HEK293 (cell line): ENCODE results near the gene CDH22.
A peak's percentile ranks its signal among the peaks of the same experiment; 100 is the strongest.

Experiments used
- CTCF ChIA-PET: fragments of 350-600 bp; formaldehyde crosslinking; extraction: SDS; loops from one replicate; lab custom pipeline; 2021; ENCODE audit warnings: antibody characterized with exemption; lab: Yijun Ruan, JAX
- POLR2A ChIA-PET: fragments of 300-600 bp; formaldehyde crosslinking; extraction: SDS; loops from one replicate; lab custom pipeline; 2020; ENCODE audit warnings: antibody characterized with exemption, inconsistent platforms; lab: Yijun Ruan, JAX
- H3K27ac ChIP-seq: fragments of 200-500 bp; sonication (Bioruptor generic); 2 replicates; pipeline ENCODE4 v1.5.1; 2014; ENCODE audit warnings: low read depth, low read length, control low read depth, inconsistent platforms; ENCODE audit errors: extremely low read depth
- H3K36me3 ChIP-seq, 2 experiments: fragments of 200-500 bp in 1 of 2; sonication (Bioruptor generic) in 1 of 2; 1 replicate in 1 of 2; 2 replicates in 1 of 2; pipeline ENCODE4 v1.5.1; 2014 to 2017; ENCODE audit warnings: inconsistent platforms in 2 of 2, low read length in 2 of 2; ENCODE audit not compliant: control insufficient read depth in 2 of 2, insufficient read depth in 1 of 2
- H3K4me1 ChIP-seq: fragments of 200-500 bp; sonication (Bioruptor generic); 2 replicates; pipeline ENCODE4 v1.5.1; 2014; ENCODE audit warnings: mild to moderate bottlenecking, low read length, inconsistent platforms; ENCODE audit not compliant: control insufficient read depth, insufficient read depth
- H3K4me3 ChIP-seq: 2 replicates; pipeline ENCODE4 v1.5.1; 2011; ENCODE audit warnings: low read depth, mild to moderate bottlenecking, control low read depth, low read length, moderate library complexity
- H3K9me3 ChIP-seq: fragments of 200-500 bp; sonication (Bioruptor generic); 2 replicates; pipeline ENCODE4 v1.5.1; 2014; ENCODE audit warnings: low read depth, low read length, inconsistent platforms; ENCODE audit not compliant: control insufficient read depth, insufficient read depth
- ATF2 ChIP-seq: fragments of 450-650 bp; formaldehyde crosslinking; IDR thresholded peaks from 2 replicates; pipeline ENCODE4 v1.5.1; 2016; ENCODE audit warnings: missing biosample characterization, missing genetic modification characterization, low read depth
- GLIS2 ChIP-seq: fragments of 450-650 bp; formaldehyde crosslinking; IDR thresholded peaks from 2 replicates; pipeline ENCODE4 v1.5.1; 2016; ENCODE audit warnings: missing biosample characterization, missing genetic modification characterization
- KLF16 ChIP-seq: fragments of 450-650 bp; formaldehyde crosslinking; IDR thresholded peaks from 2 replicates; pipeline ENCODE4 v1.5.1; 2017; ENCODE audit warnings: missing biosample characterization, missing genetic modification characterization
- KLF17 ChIP-seq: fragments of 450-650 bp; formaldehyde crosslinking; IDR thresholded peaks from 2 replicates; pipeline ENCODE4 v1.5.1; 2016; ENCODE audit warnings: missing biosample characterization, missing genetic modification characterization
- OVOL3 ChIP-seq: fragments of 450-650 bp; formaldehyde crosslinking; IDR thresholded peaks from 2 replicates; pipeline ENCODE4 v1.5.1; 2016; ENCODE audit warnings: missing biosample characterization, missing genetic modification characterization
- PRDM1 ChIP-seq: fragments of 450-650 bp; formaldehyde crosslinking; IDR thresholded peaks from 2 replicates; pipeline ENCODE4; 2016; ENCODE audit warnings: missing biosample characterization, missing genetic modification characterization
- PRDM6 ChIP-seq: fragments of 450-650 bp; formaldehyde crosslinking; IDR thresholded peaks from 2 replicates; pipeline ENCODE4 v1.5.1; 2017; ENCODE audit warnings: missing biosample characterization, missing genetic modification characterization
- TCF7L2 ChIP-seq: IDR thresholded peaks from 2 replicates; pipeline ENCODE4 v1.6.1; 2011; ENCODE audit warnings: low read depth, mild to moderate bottlenecking, inconsistent platforms, low read length, moderate library complexity, borderline replicate concordance
- TRIM28 ChIP-seq: IDR thresholded peaks from 2 replicates; pipeline ENCODE4 v1.6.1; 2011; ENCODE audit warnings: low read length, control low read depth, borderline replicate concordance
- YY2 ChIP-seq: fragments of 450-650 bp; formaldehyde crosslinking; IDR thresholded peaks from 2 replicates; pipeline ENCODE4 v1.5.1; 2016; ENCODE audit warnings: missing biosample characterization, missing genetic modification characterization
- ZBTB11 ChIP-seq: fragments of 450-650 bp; formaldehyde crosslinking; conservative IDR thresholded peaks from 2 replicates; pipeline ENCODE4 v1.5.1; 2016; ENCODE audit warnings: low read depth, missing biosample characterization, missing genetic modification characterization
- ZFP41 ChIP-seq: fragments of 450-650 bp; formaldehyde crosslinking; IDR thresholded peaks from 2 replicates; pipeline ENCODE4 v1.5.1; 2016; ENCODE audit warnings: missing biosample characterization, missing genetic modification characterization, borderline replicate concordance
- ZIC2 ChIP-seq: fragments of 450-650 bp; formaldehyde crosslinking; IDR thresholded peaks from 2 replicates; pipeline ENCODE4 v1.5.1; 2016; ENCODE audit warnings: missing biosample characterization, missing genetic modification characterization
- ZNF214 ChIP-seq: fragments of 450-650 bp; formaldehyde crosslinking; IDR thresholded peaks from 2 replicates; pipeline ENCODE4 v1.5.1; 2017; ENCODE audit warnings: missing biosample characterization, mild to moderate bottlenecking, missing genetic modification characterization, borderline replicate concordance
- ZNF362 ChIP-seq: fragments of 450-650 bp; formaldehyde crosslinking; IDR thresholded peaks from 2 replicates; pipeline ENCODE4 v1.5.1; 2016; ENCODE audit warnings: missing biosample characterization, missing genetic modification characterization
- ZNF37A ChIP-seq: fragments of 450-650 bp; IDR thresholded peaks from 2 replicates; pipeline ENCODE4 v1.5.1; 2018; ENCODE audit warnings: missing biosample characterization, missing genetic modification characterization
- ZNF544 ChIP-seq: fragments of 450-650 bp; formaldehyde crosslinking; IDR thresholded peaks from 2 replicates; pipeline ENCODE4 v1.5.0; 2017; ENCODE audit warnings: missing biosample characterization, missing genetic modification characterization
- ZNF560 ChIP-seq: fragments of 450-650 bp; formaldehyde crosslinking; IDR thresholded peaks from 2 replicates; pipeline ENCODE4 v1.5.1; 2017; ENCODE audit warnings: missing biosample characterization, missing genetic modification characterization, borderline replicate concordance
- ZNF580 ChIP-seq: fragments of 450-650 bp; formaldehyde crosslinking; IDR thresholded peaks from 2 replicates; pipeline ENCODE4 v1.5.1; 2016; ENCODE audit warnings: missing biosample characterization, missing genetic modification characterization
- ZNF610 ChIP-seq: fragments of 450-650 bp; formaldehyde crosslinking; IDR thresholded peaks from 2 replicates; pipeline ENCODE4 v1.5.1; 2016; ENCODE audit warnings: missing biosample characterization, missing genetic modification characterization, borderline replicate concordance
- ZNF629 ChIP-seq: fragments of 450-650 bp; formaldehyde crosslinking; IDR thresholded peaks from 2 replicates; pipeline ENCODE4 v1.5.1; 2017; ENCODE audit warnings: missing biosample characterization, missing genetic modification characterization
- ZNF791 ChIP-seq: fragments of 450-650 bp; formaldehyde crosslinking; IDR thresholded peaks from 2 replicates; pipeline ENCODE4 v1.5.1; 2016; ENCODE audit warnings: missing biosample characterization, missing genetic modification characterization
- ZNF792 ChIP-seq: fragments of 450-650 bp; formaldehyde crosslinking; IDR thresholded peaks from 2 replicates; pipeline ENCODE4 v1.5.1; 2016; ENCODE audit warnings: missing biosample characterization, missing genetic modification characterization
- ZSCAN16 ChIP-seq: fragments of 450-650 bp; formaldehyde crosslinking; IDR thresholded peaks from 2 replicates; pipeline ENCODE4 v1.5.1; 2016; ENCODE audit warnings: missing biosample characterization, missing genetic modification characterization

The CDH22 gene

GRCh38 chr20:46139908-46140482, 168.3 kb downstream of the CDH22 start (continued):
- no peak for TF ChIP-seq PRDM6 (tag by site-specific recombination)
- no peak for TF ChIP-seq ZNF37A (tag by site-specific recombination)
- TF ChIP-seq ZNF214 (tag by site-specific recombination) = no peak
- TF ChIP-seq ZSCAN16 = no peak
- TF ChIP-seq ZNF610 (tag by site-specific recombination) = no peak
- TF ChIP-seq ZNF791 (tag by site-specific recombination) = no peak
- TF ChIP-seq PRDM1 = no peak
- TF ChIP-seq ZNF792 (tag by site-specific recombination) = no peak
- no peak for TF ChIP-seq ZNF560 (tag by site-specific recombination)
- no peak for TF ChIP-seq ZNF629 (tag by site-specific recombination)
- no peak for TF ChIP-seq YY2 (tag by site-specific recombination)
- TF ChIP-seq OVOL3 (tag by site-specific recombination) = no peak
- TF ChIP-seq KLF16 = no peak
- TF ChIP-seq GLIS2 (tag by site-specific recombination) = 0 out of 2 replicates have a peak, but pooled peaks have one; percentile 36

- no peak overlapping the region for H3K4me3 ChIP-seq
- H3K4me1 ChIP-seq = no peaks in the 10 kb centered on the region
- H3K36me3 ChIP-seq = no peaks in the 10 kb centered on the region
- no peak overlapping the region for H3K27ac ChIP-seq
- TF ChIP-seq TRIM28 = no peak
- TF ChIP-seq TCF7L2 = no peak
- TF ChIP-seq GLIS2 (tag by site-specific recombination) = 0 out of 2 replicates have a peak, but pooled peaks have one; percentile 20
- TF ChIP-seq ZNF580 (tag by site-specific recombination) = no peak
- no peaks in the 10 kb centered on the region for H3K9me3 ChIP-seq
- ChIA-PET CTCF (interaction anchor here (0.6 to 0.7 kb wide), 2 partner anchors 23 to 160 kb away, joined by 3 to 6 read pairs; no protein-coding TSS in a partner anchor), POLR2A (no interaction called here)
Measured at GRCh38 chr20:46139266-46139889, 168.9 kb downstream of the CDH22 start.

- H3K27ac ChIP-seq = no peak overlapping the region
- no peaks in the 10 kb centered on the region for H3K9me3 ChIP-seq
- H3K36me3 ChIP-seq = no peaks in the 10 kb centered on the region
- no peak overlapping the region for H3K4me3 ChIP-seq
- no peaks in the 10 kb centered on the region for H3K4me1 ChIP-seq
- ChIA-PET CTCF (interaction anchor here (1.0 kb wide), 1 partner anchor 8 kb away, joined by 3 read pairs; no protein-coding TSS in a partner anchor), POLR2A (no interaction called here)
- TF ChIP-seq ATF2 (tag by site-specific recombination) (no peak), KLF17 (peak; percentile 69; the same call in 1 of the 2 replicates), ZIC2 (tag by site-specific recombination) (peak; percentile 60), TRIM28 (no peak), ZBTB11 (no peak), ZNF544 (tag by site-specific recombination) (no peak), ZFP41 (tag by site-specific recombination) (no peak), ZNF362 (tag by site-specific recombination) (no peak)
Measured at GRCh38 chr20:46137816-46138215, 170.5 kb downstream of the CDH22 start.
